IPS-11a (cell line): ENCODE results near the gene TRIM46.
"Not testable (repeated sequence)": the region's sequence is repeated elsewhere in the genome, so short reads cannot be mapped to it uniquely, and the experiment has no call there.

Experiments used
- H3K4me3 ChIP-seq: one replicate; pipeline ENCODE4 v1.5.1; 2013; ENCODE audit warnings: low read depth, low read length, control low read depth

Gene TRIM46

GRCh38 chr1:155226188-155226909 is 52.7 kb downstream of the TRIM46 start:
- H3K4me3 ChIP-seq, result peak overlapping the region; percentile 76

- H3K4me3 ChIP-seq, result peak overlapping the region; percentile 76
Measured at GRCh38 chr1:155226910-155227260, 53.2 kb downstream of the TRIM46 start.

GRCh38 chr1:155227261-155228095 is 53.8 kb downstream of the TRIM46 start:
- H3K4me3 ChIP-seq, result peak overlapping the region; percentile 76

GRCh38 chr1:155228096-155228427 is 54.4 kb downstream of the TRIM46 start:
- peak overlapping the region; percentile 57 for H3K4me3 ChIP-seq

GRCh38 chr1:155231302-155231701 is 57.7 kb downstream of the TRIM46 start:
- H3K4me3 ChIP-seq, result not testable (repeated sequence)

GRCh38 chr1:155232001-155232978 is 58.6 kb downstream of the TRIM46 start:
- not testable (repeated sequence) for H3K4me3 ChIP-seq

- H3K4me3 ChIP-seq, result not testable (repeated sequence)
Measured at GRCh38 chr1:155233502-155233901, 59.9 kb downstream of the TRIM46 start.
